OCI-LY7 (cell line): ENCODE data around the gene FBXO45. TPM values are rescaled to one million over a fixed set of nuclear protein-coding genes. Genes with fewer than 3 reads are reported as not detected.
"Not testable (repeated sequence)": the region's sequence is repeated elsewhere in the genome, so short reads cannot be mapped to it uniquely, and the experiment has no call there.

Experiments used
- BruUV-seq: library from RNA; stranded (reverse); fragments of 400-500 nt; replicated peaks from 2 replicates; lab custom pipeline; 2021; lab: Mats Ljungman, UMichigan
- CTCF ChIA-PET: fragments of 300-600 bp; sonication (Branson Sonifier 250); formaldehyde crosslinking; loops from one replicate; lab custom pipeline; 2022; ENCODE audit warnings: antibody characterized with exemption; ENCODE audit not compliant: unreplicated experiment; lab: Charles Lee
- POLR2A ChIA-PET: fragments of 300-600 bp; sonication (Branson Sonifier 250); formaldehyde crosslinking; loops from one replicate; lab custom pipeline; 2022; ENCODE audit warnings: antibody characterized with exemption; lab: Charles Lee
- DNase-seq: peaks from one replicate; pipeline ENCODE4 v3.0.0-alpha.2; 2015; ENCODE audit warnings: low spot score
- H2AFZ ChIP-seq: fragments of 200-600 bp; sonication (generic), shearing (Covaris generic); 2 replicates; pipeline ENCODE4 v1.6.1; 2014; ENCODE audit warnings: mild to moderate bottlenecking, antibody characterized with exemption, low read length, moderate library complexity
- H3K27ac ChIP-seq: fragments of 200-600 bp; sonication (generic); 2 replicates; pipeline ENCODE4 v1.5.1; 2014; ENCODE audit warnings: mixed run types, low read depth, mild to moderate bottlenecking, moderate library complexity, low read length, inconsistent platforms; ENCODE audit not compliant: poor library complexity, severe bottlenecking
- H3K36me3 ChIP-seq: fragments of 200-600 bp; sonication (generic); 2 replicates; pipeline ENCODE4 v1.6.1; 2014; ENCODE audit warnings: mild to moderate bottlenecking, antibody characterized with exemption, low read length, moderate library complexity, mixed read lengths; ENCODE audit not compliant: insufficient read depth
- H3K4me1 ChIP-seq: fragments of 200-600 bp; sonication (generic); 2 replicates; pipeline ENCODE4 v1.5.1; 2014; ENCODE audit warnings: mild to moderate bottlenecking, low read length; ENCODE audit not compliant: insufficient read depth, poor library complexity, severe bottlenecking
- H3K4me2 ChIP-seq: fragments of 200-600 bp; sonication (generic); 2 replicates; pipeline ENCODE4 v1.6.1; 2014; ENCODE audit warnings: mild to moderate bottlenecking, low read length
- H3K4me3 ChIP-seq: fragments of 200-600 bp; sonication (generic); 2 replicates; pipeline ENCODE4 v1.5.1; 2014; ENCODE audit warnings: mild to moderate bottlenecking, low read depth, low read length; ENCODE audit not compliant: poor library complexity, severe bottlenecking
- H3K79me2 ChIP-seq: fragments of 200-600 bp; sonication (generic); 2 replicates; pipeline ENCODE4 v1.6.1; 2016; ENCODE audit warnings: low read depth, mild to moderate bottlenecking, low read length, moderate library complexity, mixed read lengths; ENCODE audit not compliant: insufficient read depth
- H3K9me2 ChIP-seq: fragments of 200-600 bp; sonication (generic); 2 replicates; pipeline ENCODE4 v1.6.1; 2016; ENCODE audit warnings: mild to moderate bottlenecking, low read length, mixed read lengths; ENCODE audit not compliant: insufficient read depth
- H3K9me3 ChIP-seq: fragments of 200-600 bp; sonication (generic); 2 replicates; pipeline ENCODE4 v1.6.1; 2014; ENCODE audit warnings: mild to moderate bottlenecking, mixed run types, low read length, mixed read lengths
- H4K20me1 ChIP-seq: fragments of 200-600 bp; sonication (generic); 2 replicates; pipeline ENCODE4 v1.6.1; 2014; ENCODE audit warnings: mild to moderate bottlenecking, antibody characterized with exemption, low read length, moderate library complexity, mixed read lengths; ENCODE audit not compliant: insufficient read depth
- EZH2phosphoT487 ChIP-seq: fragments of 200-600 bp; sonication (generic); IDR thresholded peaks from 2 replicates; pipeline ENCODE4 v1.6.1; 2018; ENCODE audit warnings: low read depth, borderline replicate concordance, mild to moderate bottlenecking, mixed run types, antibody characterized with exemption, low read length, moderate library complexity, mixed read lengths
- intact Hi-C: fragments of 100-400 bp; cut with micrococcal nuclease; formaldehyde crosslinking; loops from one replicate; pipeline ENCODE4 v1.10.0; 2022; ENCODE audit not compliant: unreplicated experiment
- total RNA-seq, 2 experiments: library from RNA; depleted of rRNA in 1 of 2; stranded (reverse); fragments of >200 nt in 1 of 2; shearing (Covaris generic) in 1 of 2; gene quantifications; 2 replicates each; pipeline ENCODE4 v1.2.3, GENCODE V29; 2014 to 2022
- TF ChIP-seq, protein P1 (sequence below): fragments of 200-600 bp; sonication (generic); conservative IDR thresholded peaks from 2 replicates; pipeline ENCODE4 v1.5.1; 2014; ENCODE audit warnings: mild to moderate bottlenecking, antibody characterized with exemption, low read length, moderate library complexity, mixed read lengths

Gene FBXO45
- total RNA-seq, 2 experiments from 2014 or later: 10.6 to 15.5 TPM

DNA sequence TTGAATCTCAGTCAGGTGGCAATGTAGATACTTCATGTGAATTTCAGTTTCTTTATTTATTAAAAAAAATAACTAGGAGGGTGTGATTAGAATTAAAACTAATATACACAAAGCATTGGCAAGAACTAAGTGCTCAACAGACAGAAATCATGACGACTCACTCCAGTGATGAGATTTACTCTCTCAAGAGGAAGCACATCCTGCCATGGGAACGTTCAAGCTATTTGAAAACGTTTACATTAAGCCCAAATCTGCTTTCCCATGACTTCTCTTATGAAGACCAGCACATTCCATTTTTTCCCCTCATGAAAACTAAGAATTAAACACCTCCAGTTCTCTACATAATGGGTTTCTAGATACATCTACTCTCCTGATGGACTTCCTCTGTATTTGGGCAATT lies 8.6 kb upstream of the FBXO45 start:
- Histone ChIP-seq H2AFZ (no peak overlapping the region), H3K36me3 (peaks cover 28% of the 10 kb centered on the region; the same call in 1 of the 2 replicates), H3K27ac (no peak overlapping the region), H3K9me2 (no peaks in the 10 kb centered on the region), H4K20me1 (no peaks in the 10 kb centered on the region), H3K9me3 (no peaks in the 10 kb centered on the region), H3K79me2 (no peaks in the 10 kb centered on the region), H3K4me2 (no peak overlapping the region), H3K4me1 (no peaks in the 10 kb centered on the region), H3K4me3 (no peak overlapping the region)
- intact Hi-C loops: no loop called here
- POLR2A ChIA-PET: no interaction called here
- CTCF ChIA-PET: no interaction called here
- no TSS peak for BruUV-seq
- TF ChIP-seq, protein P1, sequence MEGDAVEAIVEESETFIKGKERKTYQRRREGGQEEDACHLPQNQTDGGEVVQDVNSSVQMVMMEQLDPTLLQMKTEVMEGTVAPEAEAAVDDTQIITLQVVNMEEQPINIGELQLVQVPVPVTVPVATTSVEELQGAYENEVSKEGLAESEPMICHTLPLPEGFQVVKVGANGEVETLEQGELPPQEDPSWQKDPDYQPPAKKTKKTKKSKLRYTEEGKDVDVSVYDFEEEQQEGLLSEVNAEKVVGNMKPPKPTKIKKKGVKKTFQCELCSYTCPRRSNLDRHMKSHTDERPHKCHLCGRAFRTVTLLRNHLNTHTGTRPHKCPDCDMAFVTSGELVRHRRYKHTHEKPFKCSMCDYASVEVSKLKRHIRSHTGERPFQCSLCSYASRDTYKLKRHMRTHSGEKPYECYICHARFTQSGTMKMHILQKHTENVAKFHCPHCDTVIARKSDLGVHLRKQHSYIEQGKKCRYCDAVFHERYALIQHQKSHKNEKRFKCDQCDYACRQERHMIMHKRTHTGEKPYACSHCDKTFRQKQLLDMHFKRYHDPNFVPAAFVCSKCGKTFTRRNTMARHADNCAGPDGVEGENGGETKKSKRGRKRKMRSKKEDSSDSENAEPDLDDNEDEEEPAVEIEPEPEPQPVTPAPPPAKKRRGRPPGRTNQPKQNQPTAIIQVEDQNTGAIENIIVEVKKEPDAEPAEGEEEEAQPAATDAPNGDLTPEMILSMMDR: no peak
- no peak for TF ChIP-seq EZH2phosphoT487
- no peak for DNase-seq

GRCh38 chr3:196563721-196564225 lies 4.7 kb upstream of the FBXO45 start:
- Histone ChIP-seq H3K27ac (no peak overlapping the region), H3K9me3 (no peaks in the 10 kb centered on the region), H3K36me3 (peaks cover 39% of the 10 kb centered on the region; the same call in 1 of the 2 replicates), H3K9me2 (no peaks in the 10 kb centered on the region), H2AFZ (no peak overlapping the region), H3K4me1 (peaks cover 8% of the 10 kb centered on the region), H4K20me1 (no peaks in the 10 kb centered on the region), H3K4me3 (no peak overlapping the region), H3K4me2 (no peak overlapping the region), H3K79me2 (peaks cover 14% of the 10 kb centered on the region)
- TF ChIP-seq, protein P1: no peak
- TF ChIP-seq EZH2phosphoT487: no peak
- no peak for DNase-seq
- POLR2A ChIA-PET: interaction anchor here (0.6 kb wide), 1 partner anchor 28 kb away, joined by 3 read pairs; no protein-coding TSS in a partner anchor
- CTCF ChIA-PET: no interaction called here
- intact Hi-C loops: no loop called here
- no TSS peak for BruUV-seq

GRCh38 chr3:196569003-196569516 lies 600 bp downstream of the FBXO45 start:
- H3K4me2 ChIP-seq: peak overlapping the region; percentile 93
- peak overlapping the region; percentile 52 for H3K27ac ChIP-seq
- H3K9me2 ChIP-seq: no peaks in the 10 kb centered on the region
- H3K79me2 ChIP-seq: peaks cover 61% of the 10 kb centered on the region
- ChIA-PET POLR2A (interaction anchor here (1.0 to 1.1 kb wide), 2 partner anchors 11 to 23 kb away, joined by 3 to 5 read pairs; no protein-coding TSS in a partner anchor), CTCF (no interaction called here)
- BruUV-seq: no TSS peak
- no peaks in the 10 kb centered on the region for H3K9me3 ChIP-seq
- intact Hi-C loops: loop anchor here (2.0 kb wide), 1 partner anchor 66 kb away; the partner anchor contains the start of gene RNF168
- H3K36me3 ChIP-seq: peaks cover 20% of the 10 kb centered on the region; the same call in 1 of the 2 replicates
- peak overlapping the region; percentile 69; the same call in 1 of the 2 replicates for H2AFZ ChIP-seq
- H4K20me1 ChIP-seq: peaks cover 16% of the 10 kb centered on the region; the same call in 1 of the 2 replicates
- H3K4me3 ChIP-seq: peak overlapping the region; percentile 85
- peaks cover 28% of the 10 kb centered on the region for H3K4me1 ChIP-seq
- TF ChIP-seq, protein P1: no peak
- no peak for TF ChIP-seq EZH2phosphoT487
- DNase-seq: peak; percentile 71

- BruUV-seq, H3K27ac ChIP-seq, H3K9me2 ChIP-seq, intact Hi-C loops, H3K9me3 ChIP-seq, H3K4me3 ChIP-seq, DNase-seq, H2AFZ ChIP-seq, CTCF ChIA-PET: not testable (repeated sequence)
- H3K79me2 ChIP-seq: peaks cover 72% of the 10 kb centered on the region
- H3K36me3 ChIP-seq: peaks cover 13% of the 10 kb centered on the region; the same call in 1 of the 2 replicates
- peak overlapping the region; percentile 93 for H3K4me2 ChIP-seq
- POLR2A ChIA-PET: interaction anchor here (0.7 kb wide), 1 partner anchor 63 kb away, joined by 8 read pairs; no protein-coding TSS in a partner anchor
- peaks cover 16% of the 10 kb centered on the region; the same call in 1 of the 2 replicates for H4K20me1 ChIP-seq
- peaks cover 28% of the 10 kb centered on the region for H3K4me1 ChIP-seq
Observed at GRCh38 chr3:196570332-196570731, 1.9 kb downstream of the FBXO45 start.
